ENCODE measurements around the gene NOG. TPM values are rescaled to one million over a fixed set of nuclear protein-coding genes. Genes with fewer than 3 reads are reported as not detected.

NOG gene
- total RNA-seq, 1 experiment from 2014 or later: 0.73 TPM

- Mint-ChIP-seq H3K9me3 (ENCODE audit: low read depth, unreplicated experiment) (no peaks in the 10 kb centered on the region), H3K4me1 (ENCODE audit: low read depth, unreplicated experiment) (no peaks in the 10 kb centered on the region), H3K27ac (ENCODE audit: unreplicated experiment) (no peak overlapping the region), H3K36me3 (ENCODE audit: insufficient read depth, unreplicated experiment) (peaks cover 4% of the 10 kb centered on the region), H3K4me3 (ENCODE audit: low read depth, unreplicated experiment) (no peak overlapping the region), H3K27me3 (ENCODE audit: unreplicated experiment) (peaks cover 59% of the 10 kb centered on the region)
- BruUV-seq (replicated peaks): no TSS peak
- intact Hi-C loops (cut with micrococcal nuclease; ENCODE audit: unreplicated experiment): no loop called here
- no peak for DNase-seq
- CTCF ChIA-PET: interaction anchor here (0.7 kb wide), 1 partner anchor 22 kb away, joined by 3 read pairs; no protein-coding TSS in a partner anchor
- TF ChIP-seq, protein P1, sequence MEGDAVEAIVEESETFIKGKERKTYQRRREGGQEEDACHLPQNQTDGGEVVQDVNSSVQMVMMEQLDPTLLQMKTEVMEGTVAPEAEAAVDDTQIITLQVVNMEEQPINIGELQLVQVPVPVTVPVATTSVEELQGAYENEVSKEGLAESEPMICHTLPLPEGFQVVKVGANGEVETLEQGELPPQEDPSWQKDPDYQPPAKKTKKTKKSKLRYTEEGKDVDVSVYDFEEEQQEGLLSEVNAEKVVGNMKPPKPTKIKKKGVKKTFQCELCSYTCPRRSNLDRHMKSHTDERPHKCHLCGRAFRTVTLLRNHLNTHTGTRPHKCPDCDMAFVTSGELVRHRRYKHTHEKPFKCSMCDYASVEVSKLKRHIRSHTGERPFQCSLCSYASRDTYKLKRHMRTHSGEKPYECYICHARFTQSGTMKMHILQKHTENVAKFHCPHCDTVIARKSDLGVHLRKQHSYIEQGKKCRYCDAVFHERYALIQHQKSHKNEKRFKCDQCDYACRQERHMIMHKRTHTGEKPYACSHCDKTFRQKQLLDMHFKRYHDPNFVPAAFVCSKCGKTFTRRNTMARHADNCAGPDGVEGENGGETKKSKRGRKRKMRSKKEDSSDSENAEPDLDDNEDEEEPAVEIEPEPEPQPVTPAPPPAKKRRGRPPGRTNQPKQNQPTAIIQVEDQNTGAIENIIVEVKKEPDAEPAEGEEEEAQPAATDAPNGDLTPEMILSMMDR (IDR thresholded peaks at IDR 0.05; ENCODE audit: unreplicated experiment): no peak
These were observed 8.1 kb downstream of the NOG start for GRCh38 chr17:56601591-56601990.

DNA sequence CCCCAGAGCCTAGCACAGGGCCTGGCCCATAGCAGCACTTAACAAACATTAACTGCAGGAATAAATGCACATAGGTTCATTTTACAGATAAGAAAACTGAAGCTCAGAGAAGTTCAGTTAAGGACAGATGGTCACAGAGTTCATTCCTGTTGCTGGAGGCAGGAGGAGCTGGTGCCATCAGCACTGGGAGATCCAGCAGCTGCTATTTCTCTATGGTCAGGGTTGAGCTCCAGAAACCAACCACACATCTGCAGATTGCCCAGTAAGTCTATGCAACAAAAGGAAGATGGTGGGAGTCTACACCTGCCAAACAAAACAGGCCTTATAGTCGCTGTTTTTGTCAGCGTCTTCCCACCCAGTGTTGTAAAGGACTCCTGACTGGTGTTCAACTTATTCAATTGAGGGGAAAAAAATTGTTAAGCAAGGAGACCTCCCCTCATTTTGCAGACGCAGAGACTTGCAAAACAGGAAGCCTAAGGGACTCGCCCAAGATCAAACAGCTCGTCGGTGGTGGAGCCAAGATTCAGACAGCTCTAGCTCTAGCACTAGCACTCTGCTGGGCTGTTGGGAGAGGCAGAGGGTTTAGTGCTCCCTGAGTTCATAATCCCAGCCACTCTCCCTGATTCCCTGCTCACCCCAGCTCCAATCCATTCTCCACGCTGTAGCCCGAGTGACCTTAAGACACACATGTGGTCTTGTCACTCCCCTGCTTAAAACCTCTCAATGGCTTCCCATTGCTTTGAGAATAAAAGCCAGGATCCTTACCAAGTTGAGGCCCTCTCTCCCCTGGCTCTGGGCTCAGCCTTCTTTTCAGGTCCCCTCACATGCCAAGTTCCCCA, 9.0 kb downstream of the NOG start:
- TF ChIP-seq, protein P1 (IDR thresholded peaks at IDR 0.05; ENCODE audit: unreplicated experiment): no peak
- Mint-ChIP-seq H3K9me3 (ENCODE audit: low read depth, unreplicated experiment) (no peaks in the 10 kb centered on the region), H3K27me3 (ENCODE audit: unreplicated experiment) (peaks cover 50% of the 10 kb centered on the region), H3K36me3 (ENCODE audit: insufficient read depth, unreplicated experiment) (no peaks in the 10 kb centered on the region), H3K4me1 (ENCODE audit: low read depth, unreplicated experiment) (no peaks in the 10 kb centered on the region), H3K4me3 (ENCODE audit: low read depth, unreplicated experiment) (no peak overlapping the region), H3K27ac (ENCODE audit: unreplicated experiment) (no peak overlapping the region)
- no TSS peak for BruUV-seq (replicated peaks)
- no peak for DNase-seq
- intact Hi-C loops (cut with micrococcal nuclease; ENCODE audit: unreplicated experiment): no loop called here
- CTCF ChIA-PET: interaction anchor here (1.0 kb wide), 1 partner anchor 11 kb away, joined by 3 read pairs; no protein-coding TSS in a partner anchor

GRCh38 chr17:56603486-56604238, 10.2 kb downstream of the NOG start:
- no peak for DNase-seq
- no peaks in the 10 kb centered on the region for H3K9me3 Mint-ChIP-seq (ENCODE audit: low read depth, unreplicated experiment)
- H3K4me3 Mint-ChIP-seq (ENCODE audit: low read depth, unreplicated experiment): no peak overlapping the region
- H3K27ac Mint-ChIP-seq (ENCODE audit: unreplicated experiment): no peak overlapping the region
- TF ChIP-seq, protein P1 (IDR thresholded peaks at IDR 0.05; ENCODE audit: unreplicated experiment): no peak
- CTCF ChIA-PET: no interaction called here
- H3K4me1 Mint-ChIP-seq (ENCODE audit: low read depth, unreplicated experiment): no peaks in the 10 kb centered on the region
- BruUV-seq (replicated peaks): no TSS peak
- intact Hi-C loops (cut with micrococcal nuclease; ENCODE audit: unreplicated experiment): no loop called here
- H3K27me3 Mint-ChIP-seq (ENCODE audit: unreplicated experiment): peaks cover 39% of the 10 kb centered on the region
- no peaks in the 10 kb centered on the region for H3K36me3 Mint-ChIP-seq (ENCODE audit: insufficient read depth, unreplicated experiment)

- H3K27me3 Mint-ChIP-seq (ENCODE audit: unreplicated experiment): peaks cover 32% of the 10 kb centered on the region
- H3K9me3 Mint-ChIP-seq (ENCODE audit: low read depth, unreplicated experiment): no peaks in the 10 kb centered on the region
- TF ChIP-seq, protein P1 (IDR thresholded peaks at IDR 0.05; ENCODE audit: unreplicated experiment): no peak
- no peak for DNase-seq
- CTCF ChIA-PET: interaction anchor here (0.6 kb wide), 1 partner anchor 9 kb away, joined by 5 read pairs; no protein-coding TSS in a partner anchor
- BruUV-seq (replicated peaks): no TSS peak
- no peaks in the 10 kb centered on the region for H3K36me3 Mint-ChIP-seq (ENCODE audit: insufficient read depth, unreplicated experiment)
- H3K4me1 Mint-ChIP-seq (ENCODE audit: low read depth, unreplicated experiment): no peaks in the 10 kb centered on the region
- H3K27ac Mint-ChIP-seq (ENCODE audit: unreplicated experiment): no peak overlapping the region
- intact Hi-C loops (cut with micrococcal nuclease; ENCODE audit: unreplicated experiment): no loop called here
- no peak overlapping the region for H3K4me3 Mint-ChIP-seq (ENCODE audit: low read depth, unreplicated experiment)
These were observed 11.3 kb downstream of the NOG start for GRCh38 chr17:56604691-56605290.
